Glutamatergic neuron (in vitro differentiated cells): ENCODE results near the gene GLT8D2. TPM values are rescaled to one million over a fixed set of nuclear protein-coding genes. Genes with fewer than 3 reads are reported as not detected.

Experiments
- DNase-seq: peaks from one replicate; pipeline ENCODE4 v3.0.0; 2022
- H3K27ac Mint-ChIP-seq: one replicate; pipeline ENCODE4 v1.8.0; 2020; ENCODE audit warnings: mild to moderate bottlenecking, mixed read lengths, inconsistent platforms; ENCODE audit not compliant: unreplicated experiment
- H3K27me3 Mint-ChIP-seq: one replicate; pipeline ENCODE4 v1.8.0; 2020; ENCODE audit warnings: mild to moderate bottlenecking, moderate library complexity, mixed read lengths, inconsistent platforms; ENCODE audit not compliant: unreplicated experiment
- H3K36me3 Mint-ChIP-seq: one replicate; pipeline ENCODE4 v1.8.0; 2020; ENCODE audit warnings: mild to moderate bottlenecking, mixed read lengths, inconsistent platforms; ENCODE audit not compliant: unreplicated experiment
- H3K4me1 Mint-ChIP-seq: one replicate; pipeline ENCODE4 v1.8.0; 2020; ENCODE audit warnings: mild to moderate bottlenecking, low read depth, mixed read lengths, inconsistent platforms; ENCODE audit not compliant: unreplicated experiment
- H3K4me3 Mint-ChIP-seq: one replicate; pipeline ENCODE4 v1.8.0; 2020; ENCODE audit warnings: mild to moderate bottlenecking, mixed read lengths, inconsistent platforms; ENCODE audit not compliant: unreplicated experiment
- H3K9me3 Mint-ChIP-seq: one replicate; pipeline ENCODE4 v1.8.0; 2020; ENCODE audit warnings: mild to moderate bottlenecking, moderate library complexity, mixed read lengths, inconsistent platforms; ENCODE audit not compliant: unreplicated experiment
- total RNA-seq: library from RNA; stranded (reverse); fragmentation: NEBNext Ultra II Directional; extraction: Animal tissue kit (Norgen Biotek cat#: 25700); gene quantifications from one replicate; pipeline ENCODE4 v1.2.1, GENCODE V29; 2021; ENCODE audit not compliant: unreplicated experiment
- TF ChIP-seq, protein P1 (sequence below): fragments of 200-600 bp; sonication (generic); IDR thresholded peaks from one replicate; pipeline ENCODE4 v1.5.0; 2021; ENCODE audit not compliant: partially characterized antibody, unreplicated experiment

Gene GLT8D2
- total RNA-seq, 1 donor from 2014 or later, result not detected

GRCh38 chr12:104059963-104060362, 10.0 kb upstream of the GLT8D2 start:
- Mint-ChIP-seq H3K4me3 (no peak overlapping the region), H3K27ac (no peak overlapping the region), H3K36me3 (no peaks in the 10 kb centered on the region), H3K4me1 (peaks cover 17% of the 10 kb centered on the region), H3K9me3 (peaks cover 3% of the 10 kb centered on the region), H3K27me3 (peaks cover 4% of the 10 kb centered on the region)
- TF ChIP-seq, protein P1, sequence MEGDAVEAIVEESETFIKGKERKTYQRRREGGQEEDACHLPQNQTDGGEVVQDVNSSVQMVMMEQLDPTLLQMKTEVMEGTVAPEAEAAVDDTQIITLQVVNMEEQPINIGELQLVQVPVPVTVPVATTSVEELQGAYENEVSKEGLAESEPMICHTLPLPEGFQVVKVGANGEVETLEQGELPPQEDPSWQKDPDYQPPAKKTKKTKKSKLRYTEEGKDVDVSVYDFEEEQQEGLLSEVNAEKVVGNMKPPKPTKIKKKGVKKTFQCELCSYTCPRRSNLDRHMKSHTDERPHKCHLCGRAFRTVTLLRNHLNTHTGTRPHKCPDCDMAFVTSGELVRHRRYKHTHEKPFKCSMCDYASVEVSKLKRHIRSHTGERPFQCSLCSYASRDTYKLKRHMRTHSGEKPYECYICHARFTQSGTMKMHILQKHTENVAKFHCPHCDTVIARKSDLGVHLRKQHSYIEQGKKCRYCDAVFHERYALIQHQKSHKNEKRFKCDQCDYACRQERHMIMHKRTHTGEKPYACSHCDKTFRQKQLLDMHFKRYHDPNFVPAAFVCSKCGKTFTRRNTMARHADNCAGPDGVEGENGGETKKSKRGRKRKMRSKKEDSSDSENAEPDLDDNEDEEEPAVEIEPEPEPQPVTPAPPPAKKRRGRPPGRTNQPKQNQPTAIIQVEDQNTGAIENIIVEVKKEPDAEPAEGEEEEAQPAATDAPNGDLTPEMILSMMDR, result no peak
- no peak for DNase-seq

GRCh38 chr12:104058802-104059201, 8.8 kb upstream of the GLT8D2 start:
- TF ChIP-seq, protein P1, result no peak
- Mint-ChIP-seq H3K27me3 (peaks cover 3% of the 10 kb centered on the region), H3K4me1 (peaks cover 17% of the 10 kb centered on the region), H3K9me3 (peaks cover 2% of the 10 kb centered on the region), H3K27ac (no peak overlapping the region), H3K4me3 (no peak overlapping the region), H3K36me3 (no peaks in the 10 kb centered on the region)
- DNase-seq, result no peak

DNA sequence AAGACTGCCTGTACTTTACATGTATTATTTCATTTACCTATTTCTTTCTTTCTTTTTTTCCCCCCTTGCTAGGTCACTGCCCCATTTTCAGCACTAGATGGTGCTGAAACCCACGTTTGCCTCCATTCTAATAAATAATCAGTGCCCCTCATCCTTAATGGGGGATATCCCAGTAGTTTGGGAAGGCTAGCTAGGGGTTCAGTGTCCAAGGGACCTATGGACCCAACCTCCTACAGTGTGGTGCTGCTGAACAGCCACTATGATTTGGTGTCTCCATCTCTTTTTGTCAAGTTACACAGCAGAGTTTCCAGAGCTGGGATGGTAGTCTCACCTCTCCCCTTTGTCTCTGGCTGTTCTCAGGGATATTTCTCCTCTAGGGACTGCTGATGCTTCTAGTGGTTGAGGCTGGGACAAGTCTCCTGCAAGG, 7.8 kb upstream of the GLT8D2 start:
- H3K4me3 Mint-ChIP-seq, result no peak overlapping the region
- peaks cover 2% of the 10 kb centered on the region for H3K9me3 Mint-ChIP-seq
- no peaks in the 10 kb centered on the region for H3K36me3 Mint-ChIP-seq
- H3K27ac Mint-ChIP-seq, result no peak overlapping the region
- DNase-seq, result no peak
- TF ChIP-seq, protein P1, result peak; percentile 59
- H3K4me1 Mint-ChIP-seq, result peaks cover 17% of the 10 kb centered on the region
- H3K27me3 Mint-ChIP-seq, result no peaks in the 10 kb centered on the region

DNA sequence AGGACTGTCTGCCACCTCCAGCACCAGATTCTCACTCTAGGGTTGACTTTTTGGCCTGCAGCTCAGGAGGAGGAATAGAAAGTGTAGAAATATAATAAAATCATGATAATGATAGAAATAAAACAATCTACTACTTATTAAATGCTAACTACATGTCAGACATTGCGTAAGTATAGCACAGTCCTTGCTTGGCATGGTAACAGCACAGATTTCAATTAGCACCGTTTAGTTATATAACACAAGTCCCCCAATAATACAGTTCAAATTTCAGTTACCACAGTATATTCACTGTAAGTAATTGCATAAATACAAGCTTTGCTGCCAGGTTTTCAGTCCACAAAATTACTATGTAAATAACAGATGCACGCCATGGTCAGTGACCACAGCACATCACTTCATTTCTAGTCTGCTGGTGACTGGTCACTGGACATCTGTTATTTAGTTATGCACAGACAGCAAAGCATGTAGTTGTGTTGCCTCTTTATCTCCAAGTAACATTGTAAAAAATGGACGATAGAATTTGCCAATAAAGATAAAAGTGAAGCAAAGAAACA, 6.5 kb upstream of the GLT8D2 start:
- no peaks in the 10 kb centered on the region for H3K27me3 Mint-ChIP-seq
- peak overlapping the region; percentile 1 for H3K4me3 Mint-ChIP-seq
- TF ChIP-seq, protein P1, result no peak
- peaks cover 2% of the 10 kb centered on the region for H3K9me3 Mint-ChIP-seq
- no peak for DNase-seq
- no peaks in the 10 kb centered on the region for H3K36me3 Mint-ChIP-seq
- H3K27ac Mint-ChIP-seq, result peak overlapping the region; percentile 26
- peaks cover 17% of the 10 kb centered on the region for H3K4me1 Mint-ChIP-seq

- TF ChIP-seq, protein P1, result no peak
- no peak for DNase-seq
- H3K9me3 Mint-ChIP-seq, result peaks cover 2% of the 10 kb centered on the region
Measured at GRCh38 chr12:104055686-104056388, 5.8 kb upstream of the GLT8D2 start.

More at GRCh38 chr12:104055686-104056388, 5.8 kb upstream of the GLT8D2 start:
- Mint-ChIP-seq H3K27me3 (no peaks in the 10 kb centered on the region), H3K4me3 (no peak overlapping the region), H3K4me1 (peaks cover 17% of the 10 kb centered on the region), H3K27ac (peak overlapping the region; percentile 31), H3K36me3 (no peaks in the 10 kb centered on the region)
